ENCODE measurements around the gene PRSS8.
"Not testable (repeated sequence)": the region's sequence is repeated elsewhere in the genome, so short reads cannot be mapped to it uniquely, and the experiment has no call there.

The PRSS8 gene

GRCh38 chr16:31167315-31167714, 31.8 kb upstream of the PRSS8 start:
- H3K9me3 ChIP-seq (ENCODE audit: insufficient read depth, low read length), result no peaks in the 10 kb centered on the region
- no peak overlapping the region for H2AFZ ChIP-seq (ENCODE audit: low read depth, low read length, severe bottlenecking)
- H3K9me2 ChIP-seq (replicated peaks; ENCODE audit: insufficient read depth, low read length), result no peaks in the 10 kb centered on the region
- H3K9ac ChIP-seq (ENCODE audit: low read length), result no peak overlapping the region
- no peak overlapping the region for H3K4me2 ChIP-seq (ENCODE audit: low read depth, low read length, poor library complexity, severe bottlenecking)
- no peaks in the 10 kb centered on the region for H3K27me3 ChIP-seq (ENCODE audit: low read length)
- TF ChIP-seq CTCF (IDR thresholded peaks at IDR 0.05; ENCODE audit: insufficient read depth, low read length, poor library complexity, severe bottlenecking) (no peak), EZH2phosphoT487 (conservative IDR thresholded peaks at IDR 0.05; ENCODE audit: low read length) (no peak)
- H3K36me3 ChIP-seq (ENCODE audit: low read length), result no peaks in the 10 kb centered on the region
- H3K27ac ChIP-seq (ENCODE audit: low read depth, low read length), result no peak overlapping the region
- no peaks in the 10 kb centered on the region for H3F3A ChIP-seq (ENCODE audit: insufficient read depth)
- no peak overlapping the region for H3K4me3 ChIP-seq (ENCODE audit: insufficient read depth, low read length, poor library complexity, severe bottlenecking)
- no peaks in the 10 kb centered on the region for H4K20me1 ChIP-seq (ENCODE audit: low read depth, low read length)
- no peaks in the 10 kb centered on the region for H3K79me2 ChIP-seq (ENCODE audit: insufficient read depth, low read length)

- Histone ChIP-seq H3K9me3 (ENCODE audit: insufficient read depth, low read length) (no peaks in the 10 kb centered on the region), H3K36me3 (ENCODE audit: low read length) (no peaks in the 10 kb centered on the region), H3K9me2 (replicated peaks; ENCODE audit: insufficient read depth, low read length) (no peaks in the 10 kb centered on the region), H3K9ac (ENCODE audit: low read length) (no peak overlapping the region), H3K4me2 (ENCODE audit: low read depth, low read length, poor library complexity, severe bottlenecking) (no peak overlapping the region), H3F3A (ENCODE audit: insufficient read depth) (no peaks in the 10 kb centered on the region), H2AFZ (ENCODE audit: low read depth, low read length, severe bottlenecking) (no peak overlapping the region), H3K27ac (ENCODE audit: low read depth, low read length) (no peak overlapping the region), H4K20me1 (ENCODE audit: low read depth, low read length) (no peaks in the 10 kb centered on the region), H3K4me3 (ENCODE audit: insufficient read depth, low read length, poor library complexity, severe bottlenecking) (no peak overlapping the region), H3K79me2 (ENCODE audit: insufficient read depth, low read length) (no peaks in the 10 kb centered on the region), H3K27me3 (ENCODE audit: low read length) (no peaks in the 10 kb centered on the region)
- TF ChIP-seq CTCF (IDR thresholded peaks at IDR 0.05; ENCODE audit: insufficient read depth, low read length, poor library complexity, severe bottlenecking) (no peak), EZH2phosphoT487 (conservative IDR thresholded peaks at IDR 0.05; ENCODE audit: low read length) (no peak)
These were observed 21.6 kb upstream of the PRSS8 start for GRCh38 chr16:31157136-31157535.

GRCh38 chr16:31150976-31151375, 15.4 kb upstream of the PRSS8 start:
- not testable (repeated sequence) for H3K9me3 ChIP-seq (ENCODE audit: insufficient read depth, low read length); H3K4me2 ChIP-seq (ENCODE audit: low read depth, low read length, poor library complexity, severe bottlenecking); H3K36me3 ChIP-seq (ENCODE audit: low read length); H3K27ac ChIP-seq (ENCODE audit: low read depth, low read length); H4K20me1 ChIP-seq (ENCODE audit: low read depth, low read length); H3K9me2 ChIP-seq (replicated peaks; ENCODE audit: insufficient read depth, low read length); H3K79me2 ChIP-seq (ENCODE audit: insufficient read depth, low read length); H3K9ac ChIP-seq (ENCODE audit: low read length); H3F3A ChIP-seq (ENCODE audit: insufficient read depth); H2AFZ ChIP-seq (ENCODE audit: low read depth, low read length, severe bottlenecking); H3K27me3 ChIP-seq (ENCODE audit: low read length); H3K4me3 ChIP-seq (ENCODE audit: insufficient read depth, low read length, poor library complexity, severe bottlenecking)

- no peaks in the 10 kb centered on the region for H3F3A ChIP-seq (ENCODE audit: insufficient read depth)
- H3K9ac ChIP-seq (ENCODE audit: low read length), result no peak within 1 kb of the TSS
These were observed 14.7 kb upstream of the PRSS8 start, which contains the start of gene PRSS36 for GRCh38 chr16:31149894-31150890. Gene PRSS36, minus strand, starts transcription at chr16:31150066. Its CDS starts 31 bp downstream, at chr16:31150035.

More at GRCh38 chr16:31149894-31150890, 14.7 kb upstream of the PRSS8 start, which contains the start of gene PRSS36:
- Histone ChIP-seq H3K9me2 (replicated peaks; ENCODE audit: insufficient read depth, low read length) (no peaks in the 10 kb centered on the region), H3K4me3 (ENCODE audit: insufficient read depth, low read length, poor library complexity, severe bottlenecking) (no peak within 1 kb of the TSS), H3K27ac (ENCODE audit: low read depth, low read length) (no peak within 1 kb of the TSS), H3K79me2 (ENCODE audit: insufficient read depth, low read length) (no peaks in the 10 kb centered on the region), H3K36me3 (ENCODE audit: low read length) (no peaks in the 10 kb centered on the region), H3K9me3 (ENCODE audit: insufficient read depth, low read length) (no peaks in the 10 kb centered on the region), H3K27me3 (ENCODE audit: low read length) (no peaks in the 10 kb centered on the region), H3K4me2 (ENCODE audit: low read depth, low read length, poor library complexity, severe bottlenecking) (no peak within 1 kb of the TSS), H2AFZ (ENCODE audit: low read depth, low read length, severe bottlenecking) (no peak within 1 kb of the TSS), H4K20me1 (ENCODE audit: low read depth, low read length) (no peaks in the 10 kb centered on the region)
- TF ChIP-seq EZH2phosphoT487 (conservative IDR thresholded peaks at IDR 0.05; ENCODE audit: low read length) (no peak), CTCF (IDR thresholded peaks at IDR 0.05; ENCODE audit: insufficient read depth, low read length, poor library complexity, severe bottlenecking) (no peak)
